Measurements from ENCODE around the gene KAZN. TPM values are rescaled to one million over a fixed set of nuclear protein-coding genes. Genes with fewer than 3 reads are reported as not detected.

KAZN gene
- polyA plus RNA-seq, 1 of the 3 experiments (the other 2 are of a cell fraction), result 6.8 TPM

DNA sequence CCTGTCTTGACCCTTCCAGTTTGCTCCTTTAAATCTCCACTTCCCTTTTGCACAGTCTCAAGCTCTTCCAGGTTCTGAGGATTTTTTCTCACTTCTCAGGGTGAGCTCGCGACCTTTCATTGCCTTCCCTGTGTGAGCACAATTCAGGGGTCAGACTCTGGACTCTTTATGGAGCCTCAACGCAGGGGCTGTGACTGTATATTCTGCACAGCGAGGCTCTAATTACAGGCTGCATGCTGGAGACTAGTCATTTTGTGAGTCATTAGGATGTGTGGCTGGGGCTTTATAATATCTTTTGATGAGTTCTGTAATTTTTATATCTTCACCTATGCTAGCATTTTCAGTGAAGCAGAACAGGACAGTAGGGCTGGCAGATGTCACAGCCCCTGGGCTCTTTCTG is 270.7 kb downstream of the KAZN start:
- H3K4me1 ChIP-seq (ENCODE audit: control insufficient read depth in 1 of 2, insufficient read depth in 2 of 2, low read depth in 1 of 2, low read length in 1 of 2), result peaks cover 0 to 7% of the 10 kb centered on the region in 2 experiments; a peak in 1 of 4 replicates
- no peaks in the 10 kb centered on the region for H3K9me3 ChIP-seq
- no peak overlapping the region for H3K9ac ChIP-seq
- H4K20me1 ChIP-seq (ENCODE audit: insufficient read depth), result no peaks in the 10 kb centered on the region
- no peak overlapping the region for H2AFZ ChIP-seq (ENCODE audit: low read depth)
- H3K9me2 ChIP-seq, result no peaks in the 10 kb centered on the region
- no peak for TF ChIP-seq MXI1 (IDR thresholded peaks at IDR 0.05; ENCODE audit: low read depth, low read length)
- TF ChIP-seq EP300 (IDR thresholded peaks at IDR 0.05; ENCODE audit: borderline replicate concordance in 1 of 2, low read depth in 1 of 2, low read length in 1 of 2), result no peak
- TF ChIP-seq EZH2phosphoT487 (IDR thresholded peaks at IDR 0.05; ENCODE audit: borderline replicate concordance, low read depth), result no peak
- TF ChIP-seq YY1 (IDR thresholded peaks at IDR 0.05; ENCODE audit: low read depth), result no peak
- no peak for TF ChIP-seq NFIC (IDR thresholded peaks at IDR 0.05; ENCODE audit: borderline replicate concordance)
- no peak for TF ChIP-seq JUND (IDR thresholded peaks at IDR 0.05)
- no peak for TF ChIP-seq GATA2 (CRISPR knock-in tag; IDR thresholded peaks at IDR 0.05)
- no peak for TF ChIP-seq TEAD4 (IDR thresholded peaks at IDR 0.05; ENCODE audit: borderline replicate concordance, insufficient read depth)
- no peak for TF ChIP-seq ELF1 (IDR thresholded peaks at IDR 0.05)
- no peak for TF ChIP-seq CHD2 (IDR thresholded peaks at IDR 0.05; ENCODE audit: low read length, partially characterized antibody)
- TF ChIP-seq, protein P1, sequence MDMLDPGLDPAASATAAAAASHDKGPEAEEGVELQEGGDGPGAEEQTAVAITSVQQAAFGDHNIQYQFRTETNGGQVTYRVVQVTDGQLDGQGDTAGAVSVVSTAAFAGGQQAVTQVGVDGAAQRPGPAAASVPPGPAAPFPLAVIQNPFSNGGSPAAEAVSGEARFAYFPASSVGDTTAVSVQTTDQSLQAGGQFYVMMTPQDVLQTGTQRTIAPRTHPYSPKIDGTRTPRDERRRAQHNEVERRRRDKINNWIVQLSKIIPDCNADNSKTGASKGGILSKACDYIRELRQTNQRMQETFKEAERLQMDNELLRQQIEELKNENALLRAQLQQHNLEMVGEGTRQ (IDR thresholded peaks at IDR 0.05; ENCODE audit: borderline replicate concordance, low read depth, low read length), result no peak
- TF ChIP-seq, protein P2, sequence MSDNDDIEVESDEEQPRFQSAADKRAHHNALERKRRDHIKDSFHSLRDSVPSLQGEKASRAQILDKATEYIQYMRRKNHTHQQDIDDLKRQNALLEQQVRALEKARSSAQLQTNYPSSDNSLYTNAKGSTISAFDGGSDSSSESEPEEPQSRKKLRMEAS (IDR thresholded peaks at IDR 0.05; ENCODE audit: low read depth), result no peak
- TF ChIP-seq MEF2A (IDR thresholded peaks at IDR 0.05; ENCODE audit: borderline replicate concordance, low read depth), result no peak
- TF ChIP-seq RXRA (IDR thresholded peaks at IDR 0.05; ENCODE audit: borderline replicate concordance, low read depth), result no peak
- no peak for TF ChIP-seq SIN3A (IDR thresholded peaks at IDR 0.05; ENCODE audit: borderline replicate concordance, low read depth, low read length)
- TF ChIP-seq TAF1 (IDR thresholded peaks at IDR 0.05; ENCODE audit: borderline replicate concordance, low read depth, low read length), result no peak
- TF ChIP-seq, protein P3, sequence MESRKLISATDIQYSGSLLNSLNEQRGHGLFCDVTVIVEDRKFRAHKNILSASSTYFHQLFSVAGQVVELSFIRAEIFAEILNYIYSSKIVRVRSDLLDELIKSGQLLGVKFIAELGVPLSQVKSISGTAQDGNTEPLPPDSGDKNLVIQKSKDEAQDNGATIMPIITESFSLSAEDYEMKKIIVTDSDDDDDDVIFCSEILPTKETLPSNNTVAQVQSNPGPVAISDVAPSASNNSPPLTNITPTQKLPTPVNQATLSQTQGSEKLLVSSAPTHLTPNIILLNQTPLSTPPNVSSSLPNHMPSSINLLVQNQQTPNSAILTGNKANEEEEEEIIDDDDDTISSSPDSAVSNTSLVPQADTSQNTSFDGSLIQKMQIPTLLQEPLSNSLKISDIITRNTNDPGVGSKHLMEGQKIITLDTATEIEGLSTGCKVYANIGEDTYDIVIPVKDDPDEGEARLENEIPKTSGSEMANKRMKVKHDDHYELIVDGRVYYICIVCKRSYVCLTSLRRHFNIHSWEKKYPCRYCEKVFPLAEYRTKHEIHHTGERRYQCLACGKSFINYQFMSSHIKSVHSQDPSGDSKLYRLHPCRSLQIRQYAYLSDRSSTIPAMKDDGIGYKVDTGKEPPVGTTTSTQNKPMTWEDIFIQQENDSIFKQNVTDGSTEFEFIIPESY (IDR thresholded peaks at IDR 0.05; ENCODE audit: borderline replicate concordance, low read depth), result no peak
- no peak for TF ChIP-seq PBX3 (IDR thresholded peaks at IDR 0.05)
- TF ChIP-seq RAD21 (IDR thresholded peaks at IDR 0.05; ENCODE audit: low read length), result no peak
- no peaks in the 10 kb centered on the region for H3K36me3 ChIP-seq (replicated peaks in 1 of 2; ENCODE audit: control insufficient read depth in 1 of 2, insufficient read depth in 2 of 2, low read length in 1 of 2)
- no peaks in the 10 kb centered on the region for H3K27me3 ChIP-seq (ENCODE audit: insufficient read depth)
- DNase-seq, result no peak
- H3K4me2 ChIP-seq, result no peak overlapping the region
- ChIA-PET POLR2A (no interaction called here), CTCF (no interaction called here)
- no peak overlapping the region for H3K27ac ChIP-seq (ENCODE audit: low read depth in 2 of 2, low read length in 1 of 2)
- H3K4me3 ChIP-seq (ENCODE audit: low read depth in 2 of 2, low read length in 1 of 2), result no peak overlapping the region
- no peaks in the 10 kb centered on the region for H3F3A ChIP-seq (replicated peaks; ENCODE audit: insufficient read depth)
- H3K79me2 ChIP-seq (ENCODE audit: insufficient read depth), result no peaks in the 10 kb centered on the region
- 53% methylated on average over 4 of the region's 4 CpGs for WGBS (ENCODE audit: low lambda C conversion rate)
